Esophagus squamous epithelium (tissue), 5 donors: ENCODE results near the gene TSPEAR. TPM values are rescaled to one million over a fixed set of nuclear protein-coding genes. Genes with fewer than 3 reads are reported as not detected.

Experiments used
- DNase-seq: peaks from one replicate; lab custom pipeline; 2025; lab: John Stamatoyannopoulos, UW
- H3K27ac ChIP-seq, 4 donors: fragments of 200-600 bp; sonication (generic); one replicate each; pipeline ENCODE4 v1.5.1; 2016 to 2019; ENCODE audit warnings: mild to moderate bottlenecking in 1 of 4
- H3K27me3 ChIP-seq, 4 donors: fragments of 200-600 bp; sonication (generic); 1 replicate in 3 of 4; 2 replicates in 1 of 4; pipeline versions ENCODE4 v1.5.1 to v1.6.0; 2017 to 2021; ENCODE audit warnings: antibody characterized with exemption in 1 of 4
- H3K36me3 ChIP-seq, 3 donors: fragments of 200-600 bp; sonication (generic); one replicate each; pipeline ENCODE4 v1.5.1; 2016 to 2019
- H3K4me1 ChIP-seq, 3 donors: fragments of 200-600 bp; sonication (generic); one replicate each; pipeline ENCODE4 v1.5.1; 2017 to 2019
- H3K4me3 ChIP-seq, 4 donors: fragments of 200-600 bp; sonication (generic); 1 replicate in 3 of 4; 2 replicates in 1 of 4; pipeline ENCODE4 v1.5.1; 2016 to 2019; ENCODE audit warnings: mild to moderate bottlenecking in 2 of 4, moderate library complexity in 1 of 4
- H3K9me3 ChIP-seq, 3 donors: fragments of 200-600 bp; sonication (generic); one replicate each; pipeline ENCODE4 v1.5.1; 2016 to 2019
- POLR2A ChIP-seq, 4 donors: fragments of 450-650 bp; IDR thresholded peaks; one replicate each; pipeline ENCODE4 v1.6.1; 2017; ENCODE audit warnings: antibody characterized with exemption in 4 of 4, mild to moderate bottlenecking in 4 of 4, moderate library complexity in 3 of 4
- WGBS, 2 donors: methylation state at CpG; one replicate each; pipeline ENCODE4 v1.1.5; 2018; 5-methylcytosine and 5-hydroxymethylcytosine counted together
- intact Hi-C: fragments of 100-400 bp; cut with DNase I; formaldehyde crosslinking; loops from one replicate; pipeline ENCODE4 v1.15.0; 2022
- total RNA-seq, 4 donors: library from RNA; depleted of rRNA; stranded (reverse); fragments of >200 nt; gene quantifications; one replicate each; pipeline ENCODE4 v1.1.0, GENCODE V29; 2016
- TF ChIP-seq, protein P1 (sequence below), 6 experiments: fragments of 450-650 bp in 4 of 6; fragments of 200-600 bp in 2 of 6; sonication (generic) in 2 of 6; IDR thresholded peaks; one replicate each; pipeline ENCODE4 v1.5.1; 2016 to 2019; ENCODE audit warnings: antibody characterized with exemption in 6 of 6, mild to moderate bottlenecking in 4 of 6, moderate library complexity in 4 of 6
- donor health status: DM: yes; HTN: yes; CAD: no.

TSPEAR gene
- total RNA-seq, 4 donors from 2014 or later: not detected

DNA sequence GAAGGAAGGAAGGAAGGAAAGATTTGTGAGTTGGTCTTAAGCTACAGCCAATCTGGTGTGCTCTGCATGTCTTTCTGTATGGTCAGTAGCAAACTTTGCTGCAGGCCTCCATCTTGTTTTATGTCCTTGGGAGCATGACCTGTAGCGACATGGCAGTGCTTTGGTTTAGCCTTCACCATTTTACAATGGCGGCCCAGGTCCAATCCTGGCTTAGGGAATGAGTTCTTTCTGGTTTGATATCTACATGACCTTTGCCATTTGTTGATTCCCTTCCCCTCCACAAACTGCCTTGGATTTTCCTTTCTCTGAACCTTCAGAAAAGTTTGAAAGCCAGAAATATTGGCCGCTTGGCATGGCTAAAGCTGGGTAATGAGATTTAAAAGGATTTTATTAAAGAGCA is 30.5 kb upstream of the TSPEAR start:
- intact Hi-C loops: no loop called here
- Histone ChIP-seq H3K27me3 (peaks cover 0 to 30% (median 0%) of the 10 kb centered on the region in 4 donors), H3K27ac (no peak overlapping the region), H3K4me1 (no peaks in the 10 kb centered on the region), H3K36me3 (no peaks in the 10 kb centered on the region), H3K9me3 (peaks cover 8 to 26% (median 16%) of the 10 kb centered on the region in 3 donors), H3K4me3 (no peak overlapping the region)
- TF ChIP-seq, protein P1, sequence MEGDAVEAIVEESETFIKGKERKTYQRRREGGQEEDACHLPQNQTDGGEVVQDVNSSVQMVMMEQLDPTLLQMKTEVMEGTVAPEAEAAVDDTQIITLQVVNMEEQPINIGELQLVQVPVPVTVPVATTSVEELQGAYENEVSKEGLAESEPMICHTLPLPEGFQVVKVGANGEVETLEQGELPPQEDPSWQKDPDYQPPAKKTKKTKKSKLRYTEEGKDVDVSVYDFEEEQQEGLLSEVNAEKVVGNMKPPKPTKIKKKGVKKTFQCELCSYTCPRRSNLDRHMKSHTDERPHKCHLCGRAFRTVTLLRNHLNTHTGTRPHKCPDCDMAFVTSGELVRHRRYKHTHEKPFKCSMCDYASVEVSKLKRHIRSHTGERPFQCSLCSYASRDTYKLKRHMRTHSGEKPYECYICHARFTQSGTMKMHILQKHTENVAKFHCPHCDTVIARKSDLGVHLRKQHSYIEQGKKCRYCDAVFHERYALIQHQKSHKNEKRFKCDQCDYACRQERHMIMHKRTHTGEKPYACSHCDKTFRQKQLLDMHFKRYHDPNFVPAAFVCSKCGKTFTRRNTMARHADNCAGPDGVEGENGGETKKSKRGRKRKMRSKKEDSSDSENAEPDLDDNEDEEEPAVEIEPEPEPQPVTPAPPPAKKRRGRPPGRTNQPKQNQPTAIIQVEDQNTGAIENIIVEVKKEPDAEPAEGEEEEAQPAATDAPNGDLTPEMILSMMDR (IDR thresholded peaks at IDR 0.05): no peak
- TF ChIP-seq POLR2A (IDR thresholded peaks at IDR 0.05): no peak
- WGBS, 2 donors: 88 to 95% methylated on average over 3 of the region's 3 CpGs
- no peak for DNase-seq

DNA sequence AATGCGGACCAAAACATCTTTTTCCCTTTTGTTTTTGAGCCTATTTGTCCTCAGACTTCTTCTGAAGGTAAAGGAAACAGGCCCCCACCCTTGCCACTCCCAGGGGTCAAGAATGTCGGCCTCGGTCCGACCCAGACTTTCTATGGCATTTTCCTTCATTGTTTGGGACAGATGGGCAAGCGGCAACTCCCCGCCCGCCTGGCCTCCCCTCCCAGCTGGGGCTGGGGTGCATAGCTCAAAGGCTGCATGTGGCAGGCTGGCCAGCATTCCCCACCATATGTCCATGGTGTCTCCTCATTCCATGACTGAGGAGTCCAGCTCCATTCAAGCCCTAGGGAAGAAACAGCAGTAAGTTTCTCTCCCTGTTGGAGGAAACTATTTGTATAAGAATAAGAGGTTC is 29.4 kb upstream of the TSPEAR start:
- Histone ChIP-seq H3K4me1 (no peaks in the 10 kb centered on the region), H3K27me3 (peaks cover 0 to 39% (median 0%) of the 10 kb centered on the region in 4 donors), H3K9me3 (peaks cover 8 to 33% (median 21%) of the 10 kb centered on the region in 3 donors), H3K36me3 (no peaks in the 10 kb centered on the region), H3K27ac (no peak overlapping the region), H3K4me3 (no peak overlapping the region)
- no peak for DNase-seq
- intact Hi-C loops: no loop called here
- TF ChIP-seq, protein P1 (IDR thresholded peaks at IDR 0.05): no peak
- TF ChIP-seq POLR2A (IDR thresholded peaks at IDR 0.05): no peak
- WGBS, 2 donors: 82 to 86% methylated on average over 3 of the region's 7 CpGs

DNA sequence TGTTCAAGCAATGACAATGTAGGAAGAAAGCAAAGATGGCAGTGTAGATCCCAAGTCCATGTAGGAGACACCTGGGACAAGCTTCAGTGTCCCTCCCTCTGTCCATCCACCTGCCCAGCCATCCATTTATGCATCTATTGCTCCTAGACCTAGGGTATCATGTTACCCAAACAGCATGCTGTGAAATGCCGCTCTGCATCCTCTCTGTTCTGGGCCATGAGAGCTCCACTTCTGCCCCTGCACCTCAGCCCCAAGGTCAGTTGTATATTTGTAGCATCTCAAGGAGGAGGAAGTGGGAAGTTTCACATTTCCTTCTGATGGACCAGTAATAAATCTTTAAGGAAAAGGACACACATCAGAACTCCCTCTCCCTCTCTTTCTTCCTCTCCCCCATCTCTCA is 27.9 kb upstream of the TSPEAR start:
- 100% methylated on average over 1 of the region's 1 CpG for WGBS, 2 donors
- H3K27ac ChIP-seq: no peak overlapping the region
- peaks cover 8 to 33% (median 21%) of the 10 kb centered on the region in 3 donors for H3K9me3 ChIP-seq
- no peak for TF ChIP-seq POLR2A (IDR thresholded peaks at IDR 0.05)
- TF ChIP-seq, protein P1 (IDR thresholded peaks at IDR 0.05): no peak
- H3K27me3 ChIP-seq: peaks cover 0 to 52% (median 0%) of the 10 kb centered on the region in 4 donors
- intact Hi-C loops: no loop called here
- no peaks in the 10 kb centered on the region for H3K36me3 ChIP-seq
- H3K4me3 ChIP-seq: no peak overlapping the region
- DNase-seq: no peak
- no peaks in the 10 kb centered on the region for H3K4me1 ChIP-seq

DNA sequence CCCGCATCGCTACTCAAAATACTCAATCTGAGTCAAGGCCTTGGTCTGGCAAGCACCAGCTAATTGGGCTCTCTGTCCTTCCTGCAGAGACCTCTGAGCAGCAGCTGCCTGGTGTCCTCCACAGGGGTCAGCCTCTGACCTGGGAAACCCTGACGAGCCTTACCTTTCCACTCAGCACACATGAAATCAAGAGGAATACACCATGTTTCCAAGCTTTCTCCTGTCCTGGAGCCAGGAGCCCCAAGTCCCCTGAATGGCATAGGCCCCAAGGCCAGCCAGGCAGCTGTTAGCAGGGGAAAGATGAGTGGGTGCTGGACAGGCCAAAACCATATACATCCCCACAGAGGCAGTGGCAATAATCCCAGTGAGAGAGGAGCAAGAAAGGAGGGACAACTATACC is 27.2 kb upstream of the TSPEAR start:
- H3K4me1 ChIP-seq: no peaks in the 10 kb centered on the region
- WGBS, 2 donors: 81 to 90% methylated on average over 2 to 3 of the region's 3 CpGs
- no peak for TF ChIP-seq POLR2A (IDR thresholded peaks at IDR 0.05)
- TF ChIP-seq, protein P1 (IDR thresholded peaks at IDR 0.05): no peak
- intact Hi-C loops: no loop called here
- no peak overlapping the region for H3K4me3 ChIP-seq
- peaks cover 0 to 53% (median 0%) of the 10 kb centered on the region in 4 donors for H3K27me3 ChIP-seq
- no peaks in the 10 kb centered on the region for H3K36me3 ChIP-seq
- no peak for DNase-seq
- H3K9me3 ChIP-seq: peaks cover 8 to 33% (median 21%) of the 10 kb centered on the region in 3 donors
- no peak overlapping the region for H3K27ac ChIP-seq

DNA sequence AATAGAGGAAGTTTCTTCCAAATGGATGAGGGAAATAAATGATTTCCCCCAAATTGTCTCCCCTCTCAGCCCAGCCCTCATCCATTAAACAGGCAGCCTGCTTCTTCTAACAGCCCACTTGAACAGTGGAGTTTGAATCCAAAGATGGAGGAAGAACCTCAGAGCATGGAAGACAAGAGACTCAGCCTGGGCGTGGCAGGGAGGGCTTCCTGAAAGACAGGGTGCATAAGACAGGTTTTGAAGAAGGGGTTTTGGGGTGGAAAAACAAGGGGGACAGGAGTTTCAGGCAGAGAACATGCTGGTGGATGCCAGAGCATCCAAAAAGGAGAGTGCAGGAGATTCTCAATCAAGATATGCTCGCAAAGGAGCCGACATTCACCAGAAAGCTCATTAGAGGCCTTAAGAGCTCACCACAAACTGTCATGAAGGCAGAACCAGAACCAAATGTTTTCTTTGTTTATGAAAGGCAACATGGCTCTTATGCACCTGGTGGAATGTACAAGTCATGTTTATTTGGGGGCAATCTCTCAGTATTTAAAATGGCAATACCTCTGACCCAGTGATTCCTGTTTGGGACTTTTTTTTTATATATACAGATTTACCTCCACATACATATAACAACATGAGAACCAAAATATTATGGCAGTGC is 26.5 kb upstream of the TSPEAR start:
- no peak for DNase-seq

More for the DNA sequence above, 26.5 kb upstream of the TSPEAR start:
- H3K4me1 ChIP-seq: no peaks in the 10 kb centered on the region
- TF ChIP-seq POLR2A (IDR thresholded peaks at IDR 0.05): no peak
- TF ChIP-seq, protein P1 (IDR thresholded peaks at IDR 0.05): no peak
- WGBS, 2 donors: 70 to 74% methylated on average over 3 of the region's 3 CpGs
- peaks cover 0 to 55% (median 0%) of the 10 kb centered on the region in 4 donors for H3K27me3 ChIP-seq
- no peak overlapping the region for H3K4me3 ChIP-seq
- H3K27ac ChIP-seq: no peak overlapping the region
- H3K9me3 ChIP-seq: peaks cover 8 to 33% (median 21%) of the 10 kb centered on the region in 3 donors
- H3K36me3 ChIP-seq: no peaks in the 10 kb centered on the region
- intact Hi-C loops: no loop called here
